Ascending aorta (tissue), 2 donors: Measurements from ENCODE around the gene ZMYND11. TPM values are rescaled to one million over a fixed set of nuclear protein-coding genes. Genes with fewer than 3 reads are reported as not detected.

ENCODE experiments used
- DNase-seq, 2 donors: peaks; one replicate each; pipeline ENCODE4 v3.0.0-alpha.2; 2019; ENCODE audit warnings: low spot score in 2 of 2
- H3K27ac ChIP-seq, 2 donors: fragments of 200-600 bp; sonication (generic); one replicate each; pipeline ENCODE4 v1.5.1; 2016 to 2017; ENCODE audit warnings: mild to moderate bottlenecking in 1 of 2
- H3K27me3 ChIP-seq: fragments of 200-600 bp; sonication (generic); one replicate; pipeline ENCODE4 v1.5.1; 2017
- H3K36me3 ChIP-seq, 2 donors: fragments of 200-600 bp; sonication (generic); one replicate each; pipeline ENCODE4 v1.5.1; 2016
- H3K4me1 ChIP-seq, 2 donors: fragments of 200-600 bp; sonication (generic); one replicate each; pipeline ENCODE4 v1.5.1; 2016 to 2017; ENCODE audit warnings: mild to moderate bottlenecking in 1 of 2
- H3K4me3 ChIP-seq, 2 donors: fragments of 200-600 bp; sonication (generic); one replicate each; pipeline ENCODE4 v1.5.1; 2016 to 2017; ENCODE audit warnings: mild to moderate bottlenecking in 1 of 2
- H3K9me3 ChIP-seq, 2 donors: fragments of 200-600 bp; sonication (generic); one replicate each; pipeline ENCODE4 v1.5.1; 2016
- CTCF ChIP-seq, 3 experiments: fragments of 200-600 bp in 2 of 3; fragments of 450-650 bp in 1 of 3; sonication (generic) in 2 of 3; IDR thresholded peaks; one replicate each; pipeline ENCODE4 v1.5.1; 2016 to 2019; ENCODE audit warnings: antibody characterized with exemption in 3 of 3, mild to moderate bottlenecking in 1 of 3, moderate library complexity in 1 of 3
- intact Hi-C: fragments of 100-400 bp; cut with DNase I; formaldehyde crosslinking; loops from one replicate; pipeline ENCODE4 v1.15.1; 2023
- total RNA-seq: library from RNA; depleted of rRNA; stranded (reverse); fragments of >200 nt; gene quantifications from one replicate; pipeline ENCODE4 v1.1.0, GENCODE V29; 2016

The ZMYND11 gene
- total RNA-seq, 1 donor from 2014 or later = 29.6 TPM

DNA sequence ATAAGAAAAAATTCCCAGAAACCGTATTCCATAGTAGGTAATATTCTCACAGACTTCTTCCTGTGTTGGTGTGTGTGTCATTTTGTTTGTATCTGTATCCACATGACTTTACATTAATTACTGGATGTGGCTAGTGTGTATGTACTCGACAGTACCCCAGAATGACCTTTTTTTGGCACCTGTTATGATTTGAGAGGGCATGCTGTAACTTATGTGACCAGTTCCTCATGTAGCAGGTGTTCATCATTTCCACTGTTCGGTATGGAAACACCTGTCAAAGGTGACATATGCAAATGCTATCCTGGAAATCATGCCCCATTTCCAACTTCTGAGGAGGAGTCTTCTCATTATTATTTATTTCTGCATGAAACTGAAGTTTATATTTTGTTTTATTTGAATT is 89.3 kb downstream of the ZMYND11 start:
- no peak overlapping the region for H3K27ac ChIP-seq
- no peaks in the 10 kb centered on the region for H3K36me3 ChIP-seq
- no peaks in the 10 kb centered on the region for H3K4me1 ChIP-seq
- H3K4me3 ChIP-seq = no peak overlapping the region
- H3K9me3 ChIP-seq = no peaks in the 10 kb centered on the region
- TF ChIP-seq CTCF (IDR thresholded peaks at IDR 0.05) = no peak
- H3K27me3 ChIP-seq = no peaks in the 10 kb centered on the region
- DNase-seq = no peak
- intact Hi-C loops = no loop called here

DNA sequence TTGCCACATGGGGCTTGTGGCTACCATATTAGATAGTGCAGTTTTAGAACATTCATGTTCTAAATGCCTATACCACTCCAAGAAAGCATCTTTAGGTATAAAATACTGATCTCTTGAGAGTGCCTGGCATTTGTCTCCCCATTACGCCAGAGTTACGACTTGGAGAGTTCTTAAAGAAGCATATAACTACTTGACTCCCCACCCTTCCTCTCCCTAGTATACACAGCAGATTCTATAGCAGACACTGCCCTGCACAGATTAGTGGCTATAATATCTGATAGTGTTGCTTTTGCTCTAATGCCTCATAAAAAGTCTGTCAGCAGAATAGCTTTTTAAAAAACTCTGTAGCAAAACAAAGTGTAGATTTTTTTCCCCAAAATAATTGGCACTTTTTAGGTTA is 90.8 kb downstream of the ZMYND11 start:
- Histone ChIP-seq H3K4me1 (no peaks in the 10 kb centered on the region), H3K4me3 (no peak overlapping the region), H3K27me3 (no peaks in the 10 kb centered on the region), H3K27ac (no peak overlapping the region), H3K36me3 (no peaks in the 10 kb centered on the region), H3K9me3 (no peaks in the 10 kb centered on the region)
- TF ChIP-seq CTCF (IDR thresholded peaks at IDR 0.05) = no peak
- no peak for DNase-seq
- intact Hi-C loops = no loop called here

- Histone ChIP-seq H3K4me1 (no peaks in the 10 kb centered on the region), H3K36me3 (no peaks in the 10 kb centered on the region), H3K27me3 (no peaks in the 10 kb centered on the region), H3K4me3 (no peak overlapping the region), H3K9me3 (no peaks in the 10 kb centered on the region), H3K27ac (no peak overlapping the region)
- no peak for TF ChIP-seq CTCF (IDR thresholded peaks at IDR 0.05)
- intact Hi-C loops = no loop called here
- no peak for DNase-seq
Measured at GRCh38 chr10:227014-227413, 91.8 kb downstream of the ZMYND11 start.

DNA sequence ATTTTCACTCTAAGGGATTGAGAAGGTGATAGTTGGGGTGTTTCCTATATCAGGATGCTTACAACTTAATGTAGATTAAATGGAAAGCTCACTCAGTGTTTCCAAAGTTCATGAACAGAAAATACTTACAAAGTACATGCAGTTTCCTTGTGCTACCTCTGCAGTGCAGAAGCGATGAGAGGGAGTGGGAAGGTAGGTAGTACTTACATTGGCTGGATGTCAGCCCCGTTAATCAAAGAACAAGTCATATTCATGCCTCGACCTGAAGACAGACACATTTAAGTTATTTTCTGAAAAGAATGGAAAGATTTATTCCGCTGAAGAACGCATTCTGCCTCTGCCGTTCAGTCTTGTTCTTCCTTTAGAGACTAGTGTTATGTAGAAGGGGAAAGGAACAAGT is 93.1 kb downstream of the ZMYND11 start:
- Histone ChIP-seq H3K36me3 (no peaks in the 10 kb centered on the region), H3K9me3 (no peaks in the 10 kb centered on the region), H3K27ac (no peak overlapping the region), H3K27me3 (no peaks in the 10 kb centered on the region), H3K4me3 (no peak overlapping the region), H3K4me1 (no peaks in the 10 kb centered on the region)
- intact Hi-C loops = no loop called here
- no peak for DNase-seq
- no peak for TF ChIP-seq CTCF (IDR thresholded peaks at IDR 0.05)

- no peaks in the 10 kb centered on the region for H3K27me3 ChIP-seq
- peak in 1 of 3 experiments; percentile 5 for TF ChIP-seq CTCF (IDR thresholded peaks at IDR 0.05)
- no peak overlapping the region for H3K27ac ChIP-seq
- no peaks in the 10 kb centered on the region for H3K4me1 ChIP-seq
- no peak overlapping the region for H3K4me3 ChIP-seq
- H3K36me3 ChIP-seq = no peaks in the 10 kb centered on the region
- H3K9me3 ChIP-seq = no peaks in the 10 kb centered on the region
- intact Hi-C loops = no loop called here
- DNase-seq = no peak
Measured at GRCh38 chr10:230758-231157, 95.5 kb downstream of the ZMYND11 start.

DNA sequence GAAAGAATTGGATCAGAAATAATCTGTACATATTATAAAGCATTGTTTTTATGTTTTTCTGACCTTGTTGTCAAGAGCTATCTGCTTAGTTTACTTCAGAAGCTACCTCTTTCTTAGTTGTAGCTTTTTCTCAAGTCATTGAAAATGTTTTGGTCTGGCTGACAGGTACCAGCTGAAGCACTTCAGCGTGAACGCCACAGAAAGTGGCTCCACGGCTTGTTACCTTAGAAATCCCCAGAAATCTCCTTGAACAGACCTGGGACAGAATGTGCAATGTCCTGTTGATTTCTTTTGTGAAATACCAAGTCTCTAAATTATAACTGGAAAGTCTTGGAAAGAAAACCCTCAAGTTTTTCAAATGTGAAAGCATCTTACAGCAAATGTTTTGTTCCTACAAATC is 96.8 kb downstream of the ZMYND11 start:
- no peak for TF ChIP-seq CTCF (IDR thresholded peaks at IDR 0.05)
- H3K27ac ChIP-seq = no peak overlapping the region
- no peaks in the 10 kb centered on the region for H3K9me3 ChIP-seq
- intact Hi-C loops = no loop called here
- H3K27me3 ChIP-seq = no peaks in the 10 kb centered on the region
- no peaks in the 10 kb centered on the region for H3K4me1 ChIP-seq
- H3K4me3 ChIP-seq = no peak overlapping the region
- no peak for DNase-seq
- H3K36me3 ChIP-seq = peaks cover 0 to 6% of the 10 kb centered on the region in 2 donors
